G401 (cell line): Measurements from ENCODE around the gene IRF2BPL. TPM values are rescaled to one million over a fixed set of nuclear protein-coding genes. Genes with fewer than 3 reads are reported as not detected.

Source experiments
- DNase-seq: peaks from one replicate; pipeline ENCODE4 v3.0.0-alpha.2; 2015; ENCODE audit warnings: low spot score
- in situ Hi-C: cut with HindIII; loops from 2 replicates; pipeline ENCODE4 v1.10.0; 2016; ENCODE audit warnings: low sequenced_read_pairs, mixed read lengths
- total RNA-seq: library from RNA; depleted of rRNA; stranded (reverse); fragments of >200 nt; shearing (Covaris generic); gene quantifications from 2 replicates; pipeline ENCODE4 v1.2.3, GENCODE V29; 2014; rRNA removed

Gene IRF2BPL
- total RNA-seq, result 57.2 and 59.4 TPM in 2 replicates

DNA sequence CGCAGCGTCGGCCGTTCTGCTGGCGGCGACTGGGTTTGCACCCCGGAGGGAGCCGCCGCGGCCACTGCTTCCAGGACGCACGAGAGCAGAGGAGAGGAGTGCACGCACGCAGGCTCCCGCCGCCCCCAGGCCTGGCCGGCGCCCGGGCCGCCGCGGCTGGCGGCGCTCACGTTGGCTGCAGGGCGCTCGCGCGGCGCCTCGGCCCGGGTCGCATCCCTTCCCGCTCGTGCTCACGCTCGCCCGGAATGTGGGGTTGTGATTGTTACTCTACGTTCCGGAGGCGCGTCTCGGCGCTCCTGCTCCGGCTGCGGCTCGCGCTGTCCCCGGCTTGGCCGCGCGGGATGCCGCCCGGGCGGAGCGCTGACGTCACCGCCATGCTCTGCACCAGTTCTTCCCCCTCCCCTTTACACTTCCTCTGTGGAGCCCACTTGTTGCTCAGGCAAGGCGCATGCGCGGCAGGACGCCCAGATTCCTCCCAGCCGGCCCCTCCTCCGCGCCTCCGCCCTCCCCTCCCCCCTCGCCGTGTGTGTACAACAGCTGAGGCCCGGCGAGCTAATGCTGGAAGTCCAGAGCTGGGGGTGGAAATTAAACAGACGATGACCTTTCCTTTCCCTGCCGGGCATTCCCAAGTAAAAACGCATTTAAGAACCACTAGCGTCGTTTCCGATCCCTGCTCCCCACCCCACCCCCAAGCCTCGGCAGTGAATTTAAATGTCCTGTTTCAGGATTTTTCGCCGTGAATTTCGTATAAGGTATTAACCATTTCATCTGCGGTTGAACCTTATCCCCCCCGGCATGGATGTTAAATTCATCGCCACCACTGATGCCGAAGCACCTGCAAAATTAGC lies at the start of gene IRF2BPL:
TSS of gene IRF2BPL (minus strand) at position 325 of the 848 bp plus-strand sequence. CDS start 916 bp downstream, outside the sequence.
- peak; percentile 98 for DNase-seq
- in situ Hi-C loops, result no loop called here

DNA sequence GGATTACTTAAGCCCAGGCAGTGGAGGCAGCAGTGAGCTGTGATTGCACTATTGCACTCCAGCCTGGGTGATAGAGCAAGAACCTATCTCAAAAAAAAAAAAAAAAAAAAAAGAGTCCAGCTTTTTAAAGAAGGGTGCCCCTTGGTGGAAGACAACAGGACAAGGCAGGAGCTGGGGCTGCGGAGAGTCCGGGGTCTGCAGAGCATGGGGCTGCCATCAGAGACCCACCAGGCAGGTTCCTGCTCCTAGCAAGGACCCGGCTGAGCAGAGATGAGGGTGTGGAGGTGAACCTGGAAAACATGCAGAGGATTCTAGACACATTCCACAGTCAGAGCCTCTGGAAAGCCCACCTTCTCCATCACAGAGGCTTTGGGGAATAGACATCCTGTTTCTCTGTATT lies 48.5 kb upstream of the IRF2BPL start:
- in situ Hi-C loops, result no loop called here
- DNase-seq, result no peak

DNA sequence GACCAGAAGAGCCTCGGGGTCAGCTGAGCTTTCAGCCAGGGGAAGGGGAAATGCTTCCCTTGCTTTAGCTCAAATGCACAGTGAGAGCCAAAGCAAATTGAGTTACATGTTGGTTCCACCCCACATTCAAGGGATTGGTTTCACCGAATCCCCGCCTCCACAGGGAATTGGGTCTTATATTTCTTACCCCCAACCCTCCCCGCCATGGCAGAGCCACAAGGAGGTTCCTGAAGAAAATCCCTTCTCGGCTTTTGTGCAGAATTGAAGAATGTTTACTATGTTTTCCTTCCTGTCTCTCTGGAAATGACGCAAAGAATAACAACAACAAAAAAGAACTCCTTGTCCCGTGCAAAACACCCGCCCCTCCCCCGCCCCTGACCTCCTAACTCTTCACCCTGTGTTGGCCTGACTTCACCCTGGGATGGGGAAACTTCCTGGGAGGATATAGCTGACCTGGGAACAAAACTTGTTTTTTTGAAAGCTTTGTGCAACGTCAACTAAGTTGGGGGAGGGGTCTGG lies 47.7 kb upstream of the IRF2BPL start:
- in situ Hi-C loops, result no loop called here
- DNase-seq, result no peak

DNA sequence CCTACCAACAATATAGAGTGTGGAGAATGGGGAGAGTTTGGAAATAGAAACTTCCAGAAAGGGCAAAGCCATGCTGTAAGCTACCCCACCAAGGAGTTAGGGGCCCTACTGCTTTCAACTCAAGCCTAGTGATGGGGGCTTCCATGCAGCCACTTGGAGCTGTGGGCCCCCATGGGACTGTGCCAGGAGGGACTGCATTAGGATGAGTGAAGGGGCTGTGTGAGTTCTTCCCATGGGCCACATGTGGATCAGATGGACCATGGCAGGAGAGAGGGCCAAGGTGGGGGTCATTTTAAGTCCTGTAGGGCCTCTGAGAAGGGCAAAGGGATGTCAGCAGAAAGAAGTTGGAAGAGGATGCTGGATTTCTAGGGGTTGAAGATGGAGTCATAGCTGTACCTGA lies 46.5 kb upstream of the IRF2BPL start:
- no peak for DNase-seq
- in situ Hi-C loops, result no loop called here

DNA sequence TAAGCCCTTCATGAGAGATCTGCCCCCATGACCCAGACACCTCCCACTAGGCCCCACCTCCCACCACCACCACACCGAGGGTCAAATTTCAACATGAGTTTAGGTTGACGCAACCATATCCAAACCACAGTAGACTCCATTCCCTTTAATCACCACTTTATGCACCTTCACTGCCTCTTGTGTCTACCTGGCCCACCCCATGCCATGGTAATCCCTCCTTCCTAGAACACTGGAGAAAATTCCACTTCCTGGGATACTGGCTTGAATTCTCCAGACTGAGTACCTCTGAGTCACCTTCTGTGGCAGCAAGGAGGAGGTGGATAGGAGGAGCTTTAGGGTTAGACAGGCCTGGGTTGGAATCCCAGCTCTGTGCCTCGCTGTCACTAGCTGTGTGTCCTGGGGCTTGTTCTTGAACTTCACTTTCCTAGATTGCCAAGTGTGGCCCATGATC lies 43.5 kb upstream of the IRF2BPL start:
- no peak for DNase-seq
- in situ Hi-C loops, result no loop called here

DNA sequence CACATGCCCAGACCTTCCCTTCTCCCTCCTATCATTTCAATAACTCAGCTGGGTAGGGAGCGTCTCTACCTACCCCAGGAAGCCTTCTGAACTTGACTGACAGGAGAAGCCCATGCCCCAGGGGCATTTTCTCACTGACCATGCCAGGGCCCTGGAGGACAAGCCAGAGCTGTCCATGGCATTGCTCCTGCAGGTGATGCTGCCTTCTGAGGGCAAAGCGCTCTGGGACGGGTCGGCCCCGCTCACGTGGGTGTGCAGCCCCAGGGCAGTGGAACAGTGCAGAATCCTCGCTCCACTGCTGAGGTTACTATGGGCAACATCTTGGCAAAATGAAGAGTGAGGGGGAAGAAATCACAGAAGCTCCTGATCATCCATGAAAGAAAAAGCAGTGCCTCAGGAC lies 41.0 kb upstream of the IRF2BPL start:
- in situ Hi-C loops, result no loop called here
- DNase-seq, result no peak

DNA sequence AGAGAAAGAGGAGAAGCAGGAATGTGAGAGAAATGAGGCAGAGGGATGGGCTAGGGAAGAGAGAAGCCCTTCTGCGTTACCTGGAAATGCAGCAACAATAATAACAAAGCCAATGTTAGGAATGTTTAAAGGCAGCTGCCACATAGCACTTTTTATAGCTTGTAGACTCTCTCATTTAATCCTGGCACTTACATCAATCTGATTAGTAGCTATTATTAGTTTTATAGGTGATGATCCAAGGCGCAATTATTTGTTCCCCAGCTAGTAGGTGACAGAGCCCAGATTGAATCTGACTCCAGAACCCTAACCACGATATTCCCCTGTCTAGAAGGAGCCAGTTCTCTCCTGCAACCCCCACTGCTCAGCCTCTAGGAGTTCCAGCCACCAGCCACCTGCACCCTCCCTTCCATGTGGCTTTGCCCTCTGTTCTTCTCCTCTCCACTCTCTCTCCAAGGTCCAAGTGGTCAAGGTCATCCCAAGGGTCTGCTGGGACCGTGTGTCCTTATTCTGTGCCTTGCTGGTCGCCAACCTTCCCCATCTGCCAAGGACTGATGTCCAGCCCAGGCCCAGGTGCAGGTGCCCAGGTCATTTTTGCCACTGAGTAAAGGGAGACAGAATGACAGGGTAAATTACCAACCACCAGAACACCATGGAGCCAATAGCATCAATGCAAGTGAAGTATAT lies 40.2 kb upstream of the IRF2BPL start:
- no peak for DNase-seq
- in situ Hi-C loops, result no loop called here

DNA sequence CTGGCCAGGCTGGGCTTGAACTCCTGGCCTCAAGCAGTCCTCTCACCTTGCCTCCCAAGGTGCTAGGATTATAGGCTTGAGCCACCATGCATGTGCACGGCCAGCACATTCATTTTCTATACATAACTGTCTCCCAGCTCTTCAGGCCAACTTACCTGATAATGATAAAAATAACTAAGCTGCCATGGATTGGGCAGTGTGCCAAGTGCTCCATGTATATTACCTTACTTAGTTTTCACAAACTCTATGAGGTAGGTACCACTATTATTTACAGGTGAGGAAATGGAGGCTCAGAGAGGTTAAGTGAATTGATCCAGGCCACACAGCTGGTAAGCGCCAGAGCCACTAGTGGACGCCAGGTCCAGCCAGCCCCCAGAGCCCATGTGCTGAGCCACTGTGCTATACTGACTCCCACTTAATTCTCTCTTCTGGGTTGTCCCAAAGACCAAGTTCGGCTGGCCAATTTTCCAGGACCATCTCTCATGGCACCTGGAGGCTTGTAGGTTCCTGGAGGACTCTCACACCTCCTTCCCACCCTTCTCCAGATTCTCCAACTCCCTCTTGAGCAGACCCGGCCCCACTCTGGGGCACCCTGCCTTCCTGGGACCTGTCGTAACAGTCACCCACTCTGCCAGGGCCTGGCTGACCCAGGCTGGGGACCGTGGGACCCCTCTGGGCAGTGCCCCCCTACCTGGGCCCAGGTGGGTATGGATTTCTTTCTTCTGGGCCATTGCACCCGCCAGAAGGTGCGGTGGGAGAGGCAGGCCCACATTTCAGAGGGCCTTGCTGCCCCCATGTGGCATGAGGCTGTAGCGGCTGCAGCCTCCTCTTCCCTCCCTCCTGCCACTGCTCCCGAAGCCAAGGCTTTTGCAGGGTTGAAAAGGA lies 39.4 kb upstream of the IRF2BPL start:
- DNase-seq, result peak; percentile 89
- in situ Hi-C loops, result no loop called here

DNA sequence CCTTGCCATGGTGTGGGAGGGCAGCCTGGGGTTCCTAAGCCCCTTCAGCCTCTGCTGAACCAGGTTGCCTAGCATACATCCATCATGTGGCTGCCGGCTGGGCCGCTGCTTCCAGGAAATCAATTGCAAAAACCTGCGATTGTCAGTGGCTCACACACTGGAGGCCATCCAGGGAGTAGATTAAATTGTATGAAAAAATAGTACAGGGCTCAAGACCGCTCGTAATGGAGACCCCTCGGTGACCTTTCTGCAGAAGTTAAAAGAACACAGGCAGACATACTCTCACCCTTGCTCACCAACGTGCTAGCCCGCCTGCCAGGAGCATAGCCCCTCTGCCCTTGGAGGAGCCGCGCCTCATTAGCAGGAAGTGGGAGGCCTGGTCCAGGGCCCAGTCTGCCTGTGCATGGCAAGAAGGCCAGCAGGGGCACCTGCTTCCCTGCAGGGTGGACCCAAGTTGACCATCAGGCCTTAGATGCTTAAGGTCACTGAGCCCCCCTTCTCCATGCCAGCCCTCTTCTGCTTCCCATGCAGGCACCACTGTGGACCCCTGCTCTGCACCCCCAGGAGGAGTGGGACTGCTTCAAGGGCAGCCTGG lies 38.2 kb upstream of the IRF2BPL start:
- no peak for DNase-seq
- in situ Hi-C loops, result no loop called here

DNA sequence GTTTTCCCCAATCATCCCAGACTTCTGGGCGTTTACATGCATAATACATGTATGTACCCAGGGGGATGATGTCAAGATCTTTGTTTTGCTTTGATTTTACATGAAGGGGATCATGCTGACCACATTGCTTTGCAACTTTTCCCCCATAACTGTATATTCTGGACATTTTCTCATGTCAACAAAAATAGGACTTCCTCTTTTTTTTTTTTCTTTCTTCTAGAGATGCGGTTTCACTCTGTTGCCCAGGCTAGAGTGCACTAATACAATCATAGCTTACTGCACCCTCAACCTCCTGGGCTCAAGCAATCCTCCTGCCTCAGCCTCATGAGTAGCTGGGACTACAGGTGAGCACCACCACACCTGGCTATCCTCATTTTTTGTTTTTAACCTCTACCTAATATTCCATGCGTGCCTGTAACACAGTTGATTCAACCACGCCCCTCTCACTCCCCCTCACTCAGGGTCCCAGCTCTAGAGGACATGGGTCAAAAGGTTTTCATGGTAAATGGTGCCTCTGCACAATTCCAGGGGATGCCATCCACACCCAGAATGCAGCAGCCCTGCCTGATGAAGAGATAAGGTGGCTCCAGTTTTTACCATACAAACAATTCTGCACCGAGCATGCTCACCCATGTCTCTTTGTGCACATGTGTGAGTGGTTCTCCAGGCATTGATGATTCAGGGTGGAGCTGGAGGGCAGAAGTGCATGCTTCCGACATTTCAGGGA lies 37.5 kb upstream of the IRF2BPL start:
- no peak for DNase-seq
- in situ Hi-C loops, result no loop called here

DNA sequence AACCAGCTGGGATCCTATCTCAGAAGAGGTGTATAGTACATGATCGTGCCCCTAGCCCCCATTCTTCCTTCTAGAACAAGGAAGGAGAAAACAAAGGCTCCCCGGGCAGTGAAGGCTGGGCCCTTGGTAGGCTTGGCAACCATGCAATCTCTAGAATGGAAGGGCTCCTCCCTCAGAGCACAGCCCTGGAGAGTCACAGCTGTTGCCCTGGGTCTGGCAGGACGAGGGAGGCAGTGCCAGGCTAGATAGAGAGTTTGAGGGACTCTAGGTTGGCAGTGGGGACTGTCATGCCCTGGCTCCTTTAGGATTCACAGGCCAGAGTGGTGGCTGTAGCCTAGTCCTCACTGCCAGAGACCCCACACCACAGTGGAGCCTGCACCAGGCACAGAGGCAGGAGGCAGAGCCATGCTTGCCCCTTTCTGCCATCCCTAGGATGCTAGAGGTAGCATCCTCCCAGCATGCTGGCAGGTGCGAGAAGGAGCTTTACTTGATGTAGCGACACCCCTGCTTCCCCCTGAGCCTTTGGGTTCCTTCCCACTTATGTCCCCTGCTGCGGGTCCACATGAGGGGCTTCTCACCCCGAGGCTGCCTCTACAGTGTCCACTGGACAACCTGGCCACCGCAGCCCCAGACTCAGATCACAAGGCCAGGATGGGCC lies 36.1 kb upstream of the IRF2BPL start:
- in situ Hi-C loops, result no loop called here

DNA sequence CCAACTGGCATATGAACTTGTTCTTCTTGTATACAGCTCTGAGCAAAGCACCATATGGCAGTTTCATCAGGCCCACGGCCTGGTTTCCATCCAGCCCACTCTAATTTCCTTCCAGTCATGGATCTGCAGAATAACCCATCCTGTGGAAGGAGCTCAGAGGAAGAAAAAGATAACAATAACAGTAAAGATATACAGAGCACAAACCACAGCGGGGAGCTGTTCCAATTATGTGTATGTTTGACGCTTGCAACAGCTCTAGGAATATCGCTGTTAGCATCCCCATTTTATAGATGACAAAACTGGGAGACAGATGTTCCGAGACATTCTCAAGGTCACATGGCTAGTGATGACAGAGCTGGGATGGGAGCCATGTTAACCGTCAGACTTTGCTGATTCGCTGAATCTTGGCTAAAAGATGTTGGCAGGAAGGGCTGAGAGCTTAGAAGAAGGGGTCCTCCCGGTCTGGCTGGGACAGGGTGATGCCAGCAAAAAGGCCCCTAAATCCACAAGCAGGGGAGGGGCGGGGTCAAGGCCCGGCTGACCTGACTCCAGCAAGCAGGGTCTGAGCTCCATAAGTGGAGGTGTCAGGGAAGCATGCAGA lies 35.2 kb upstream of the IRF2BPL start:
- in situ Hi-C loops, result no loop called here
- peak; percentile 79 for DNase-seq

More for the DNA sequence above, 36.1 kb upstream of the IRF2BPL start:
- no peak for DNase-seq

DNA sequence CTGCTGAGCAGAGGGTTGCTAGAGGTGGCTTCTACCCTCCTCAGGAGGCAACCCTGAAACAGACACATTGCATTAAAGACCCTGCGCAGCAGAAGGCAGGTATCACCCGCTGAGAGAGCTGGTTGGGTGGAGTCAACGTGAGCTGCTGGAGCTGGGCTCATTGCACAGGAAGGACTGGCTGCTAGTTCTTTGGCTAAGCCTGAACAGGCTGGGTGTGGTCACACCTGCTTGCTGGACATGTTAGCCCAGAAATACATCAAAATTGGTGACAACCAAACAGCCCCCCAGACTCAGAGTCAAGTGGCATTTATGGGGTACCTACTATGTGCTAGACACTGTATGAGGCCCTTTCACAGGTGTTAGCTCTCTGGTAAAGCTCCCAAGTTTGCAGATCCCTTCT lies 33.8 kb upstream of the IRF2BPL start:
- no peak for DNase-seq
- in situ Hi-C loops, result no loop called here

DNA sequence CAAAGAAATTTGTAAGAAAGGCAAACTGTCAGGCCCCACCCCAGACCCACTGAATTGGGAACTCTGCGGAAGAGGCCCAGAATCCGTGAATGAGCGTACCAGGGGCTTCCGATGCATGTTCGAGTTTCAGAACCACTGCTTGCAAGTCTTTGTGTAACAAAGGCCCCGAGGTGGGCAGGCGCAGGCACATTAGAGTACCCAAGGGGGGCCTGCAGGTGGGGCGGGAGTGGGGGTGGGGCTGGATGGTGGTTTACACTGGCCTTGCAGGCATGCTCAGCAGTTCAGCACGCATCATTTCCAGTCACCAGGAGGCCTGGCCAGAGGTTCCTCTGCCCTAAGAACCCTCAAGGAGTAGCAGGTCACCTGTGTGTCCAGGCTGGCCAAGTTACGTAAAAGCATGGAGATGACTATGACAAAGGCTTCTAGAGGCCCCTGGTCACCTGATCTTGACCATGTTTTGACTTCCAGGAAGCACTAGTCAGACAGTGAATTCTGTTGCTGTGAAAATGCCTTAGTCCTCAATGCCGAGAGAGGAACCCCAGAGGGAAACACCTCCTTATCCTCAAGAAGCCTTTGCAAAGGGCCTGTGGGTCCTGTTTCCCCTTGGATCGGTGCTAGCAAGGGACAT lies 33.2 kb upstream of the IRF2BPL start:
- DNase-seq, result no peak
- in situ Hi-C loops, result no loop called here

DNA sequence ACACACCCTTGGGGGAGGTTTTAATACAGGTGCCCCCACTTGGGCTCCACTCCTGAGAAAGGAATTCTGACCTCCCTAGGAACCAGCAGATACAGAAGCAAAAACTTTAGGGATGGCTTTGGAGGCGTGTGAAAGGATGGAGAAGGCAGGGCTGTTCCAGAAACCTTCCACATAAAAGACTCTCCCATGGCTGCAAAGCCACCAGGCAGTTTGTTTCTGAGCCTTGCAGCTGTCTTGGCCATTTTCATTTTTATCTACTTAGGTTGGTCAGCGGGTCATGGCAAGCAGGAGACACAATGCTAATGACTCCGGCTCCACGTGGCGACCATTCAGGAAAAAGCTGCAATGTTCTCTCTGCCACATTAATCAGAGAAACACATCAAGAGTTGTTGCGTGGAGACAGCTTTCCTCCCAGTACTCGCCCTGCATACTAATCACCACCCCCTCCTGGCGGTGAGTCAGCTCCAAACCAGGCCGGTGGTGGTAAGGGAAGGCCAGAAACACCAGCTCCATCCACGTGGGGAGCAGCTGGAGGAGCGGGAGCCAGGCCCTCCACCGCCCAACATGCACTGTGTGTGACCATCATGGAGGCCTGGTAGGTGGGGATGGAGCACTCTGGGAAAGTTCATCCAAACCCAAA lies 30.9 kb upstream of the IRF2BPL start:
- DNase-seq, result no peak
- in situ Hi-C loops, result no loop called here

DNA sequence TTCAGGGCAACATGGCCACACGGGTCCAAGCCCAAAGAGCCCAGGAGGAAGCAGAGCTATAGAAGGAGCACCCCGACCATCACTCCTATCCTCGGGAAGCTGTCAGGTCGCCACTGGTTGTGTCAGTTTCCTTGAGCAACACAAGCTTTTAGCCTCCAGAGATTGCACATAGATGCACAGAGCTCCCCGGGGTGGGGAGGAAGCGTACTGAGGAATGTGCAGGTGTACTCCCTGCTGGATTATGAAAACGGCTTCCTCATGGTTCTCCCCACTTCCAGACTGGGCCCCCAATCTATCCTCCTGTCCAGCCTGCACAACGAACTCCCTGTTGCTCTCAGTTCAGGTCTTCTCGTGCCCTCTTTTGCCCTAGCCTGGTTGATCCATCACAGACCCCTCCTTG lies 30.3 kb upstream of the IRF2BPL start:
- DNase-seq, result no peak
- in situ Hi-C loops, result no loop called here

DNA sequence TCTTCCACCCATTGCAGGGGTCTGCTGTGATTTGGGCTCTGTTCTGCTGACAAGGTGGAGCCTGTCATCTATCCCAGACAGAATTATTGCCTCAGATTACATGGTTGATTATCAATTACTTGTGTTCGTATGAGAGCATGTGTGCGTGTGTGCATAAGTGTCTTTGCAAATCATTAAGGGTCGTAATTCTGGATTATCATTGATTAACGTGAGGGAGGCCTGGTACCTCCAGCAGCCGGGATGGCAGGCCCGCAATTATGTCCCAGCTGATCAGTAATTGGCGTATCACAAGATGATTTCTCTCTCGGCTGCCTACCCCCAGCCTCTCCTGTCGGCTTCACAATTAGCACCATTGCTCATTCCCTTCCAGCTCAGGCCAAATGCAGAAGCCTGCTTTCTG lies 29.6 kb upstream of the IRF2BPL start:
- in situ Hi-C loops, result no loop called here

More for the DNA sequence above, 29.6 kb upstream of the IRF2BPL start:
- no peak for DNase-seq
